Stimulated activated CD4-positive, alpha-beta T cell treated with anti-CD3 and anti-CD28 coated beads, Interleukin-4, amount 100 ng/mL, for 4 hours (primary cell): Measurements from ENCODE around the gene MUC20.
"Not testable (repeated sequence)": the region's sequence is repeated elsewhere in the genome, so short reads cannot be mapped to it uniquely, and the experiment has no call there.

Experiments used
- DNase-seq, 2 experiments: peaks; one replicate each; pipeline ENCODE4 v3.0.0-alpha.2; 2020

MUC20 gene

DNA sequence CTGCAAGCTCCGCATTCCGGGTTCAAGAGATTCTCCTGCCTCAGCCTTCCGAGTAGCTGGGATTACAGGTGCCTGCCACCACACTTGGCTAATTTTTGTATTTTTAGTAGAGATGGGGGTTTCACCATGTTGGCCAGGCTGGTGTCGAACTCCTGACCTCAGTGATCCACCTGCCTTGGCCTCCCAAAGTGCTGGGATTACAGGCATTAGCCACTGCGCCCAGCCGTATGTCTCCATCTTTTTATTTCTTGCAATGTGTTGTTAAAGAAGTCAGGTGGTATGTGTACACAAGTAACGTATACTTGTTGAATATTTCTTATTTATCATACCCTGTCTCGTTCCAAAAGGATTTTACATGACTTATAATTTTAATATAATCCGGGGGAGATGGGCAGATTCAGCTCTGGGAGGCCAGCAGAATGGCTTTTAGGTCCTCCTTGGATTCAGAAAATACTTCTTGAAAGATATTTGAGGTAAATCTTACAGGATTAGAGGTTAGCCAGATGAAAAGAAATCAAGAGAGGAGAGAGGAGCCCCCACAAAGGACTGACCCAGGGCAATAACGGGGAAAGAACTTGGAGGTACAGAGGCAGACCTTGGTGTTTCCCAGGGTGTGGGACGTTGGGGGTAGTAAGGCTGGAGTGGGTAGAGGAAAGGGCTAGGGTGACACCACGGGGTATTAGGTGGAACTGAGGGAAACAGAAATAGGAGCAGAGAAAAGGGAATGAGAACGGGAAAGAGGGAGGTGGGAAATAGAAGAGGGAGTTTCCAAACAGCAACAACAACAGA is 27.2 kb upstream of the MUC20 start:
- DNase-seq: no peak

DNA sequence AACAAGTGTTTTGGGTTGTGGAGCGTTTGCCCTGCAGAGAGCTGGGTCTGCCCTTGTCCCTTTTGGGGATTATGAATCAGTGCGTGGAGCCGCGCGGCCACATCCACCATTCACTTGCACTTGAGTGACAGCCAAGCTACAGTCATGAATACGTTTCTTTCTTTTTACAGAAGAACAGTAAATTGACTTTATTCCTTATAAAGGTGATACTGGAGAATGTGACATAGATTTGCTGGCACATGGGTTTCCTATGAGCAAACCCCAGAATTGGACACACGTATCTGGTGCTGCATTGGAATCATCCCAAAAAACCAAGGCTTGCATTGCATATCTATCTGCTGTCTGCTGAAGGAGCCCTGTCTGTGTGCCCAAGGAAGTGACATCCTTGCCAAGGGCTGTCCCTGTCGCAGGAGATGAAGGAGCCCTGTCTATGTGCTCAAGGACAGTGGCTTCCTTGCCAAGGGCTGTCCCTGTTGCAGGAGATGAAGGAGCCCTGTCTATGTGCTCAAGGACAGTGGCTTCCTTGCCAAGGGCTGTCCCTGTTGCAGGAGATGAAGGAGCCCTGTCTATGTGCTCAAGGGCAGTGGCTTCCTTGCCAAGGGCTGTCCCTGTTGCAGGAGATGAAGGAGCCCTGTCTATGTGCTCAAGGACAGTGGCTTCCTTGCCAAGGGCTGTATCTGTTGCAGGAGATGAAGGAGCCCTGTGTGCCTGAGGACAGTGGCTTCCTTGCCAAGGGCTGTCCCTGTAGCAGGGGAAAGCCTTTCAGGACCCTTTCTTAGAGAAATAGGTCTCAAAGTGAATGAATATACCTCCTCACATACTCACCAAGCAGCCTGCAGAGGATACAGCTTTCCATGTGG is 26.3 kb upstream of the MUC20 start:
- not testable (repeated sequence) for DNase-seq

- no peak for DNase-seq
These were observed 24.0 kb upstream of the MUC20 start for GRCh38 chr3:195696632-195697278.

GRCh38 chr3:195697582-195698324 is 23.0 kb upstream of the MUC20 start:
- DNase-seq: no peak

- DNase-seq: no peak
These were observed 22.5 kb upstream of the MUC20 start for GRCh38 chr3:195698325-195698646.

- no peak for DNase-seq
These were observed 22.0 kb upstream of the MUC20 start for GRCh38 chr3:195698647-195699387.

GRCh38 chr3:195699388-195699771 is 21.4 kb upstream of the MUC20 start:
- no peak for DNase-seq

- DNase-seq: no peak
These were observed 20.9 kb upstream of the MUC20 start for GRCh38 chr3:195699860-195700259.

- DNase-seq: no peak
These were observed 20.5 kb upstream of the MUC20 start for GRCh38 chr3:195700319-195700718.

- no peak for DNase-seq
These were observed 19.5 kb upstream of the MUC20 start for GRCh38 chr3:195701042-195701915.

GRCh38 chr3:195703776-195704175 is 17.0 kb upstream of the MUC20 start:
- no peak for DNase-seq

DNA sequence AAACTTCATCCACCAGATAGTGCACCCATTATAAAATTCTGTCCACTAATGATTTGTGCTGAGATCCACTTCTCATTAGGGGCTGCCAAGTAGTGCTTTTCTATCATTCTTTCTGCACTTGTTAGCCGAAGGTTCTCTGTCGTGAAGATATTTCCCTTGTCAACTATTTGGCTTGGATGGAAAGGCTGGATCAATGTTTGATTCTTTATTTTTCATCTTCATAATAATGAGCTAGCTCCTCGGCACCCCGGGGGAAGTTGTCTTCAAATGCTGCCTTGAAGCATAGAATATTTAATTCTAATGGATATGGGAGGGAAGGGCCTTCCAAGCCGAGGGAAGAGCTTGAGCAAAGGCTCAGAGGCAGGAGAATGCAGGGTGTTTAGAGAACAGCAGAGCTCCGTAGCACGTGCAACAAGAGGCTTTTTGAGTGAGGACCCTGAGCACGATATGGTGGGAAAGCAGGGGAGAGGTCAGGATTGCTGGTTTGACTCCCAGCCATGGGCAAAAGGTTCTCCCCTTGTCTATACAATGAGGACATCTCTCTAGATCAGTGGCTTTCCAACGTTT is 16.3 kb upstream of the MUC20 start:
- no peak for DNase-seq

- no peak for DNase-seq
These were observed 15.4 kb upstream of the MUC20 start for GRCh38 chr3:195705081-195705991.

GRCh38 chr3:195708061-195708460 is 12.7 kb upstream of the MUC20 start:
- no peak for DNase-seq

GRCh38 chr3:195708626-195709481 is 11.9 kb upstream of the MUC20 start:
- DNase-seq: no peak

GRCh38 chr3:195709676-195710085 is 11.1 kb upstream of the MUC20 start:
- no peak for DNase-seq

- DNase-seq: not testable (repeated sequence)
These were observed 10.5 kb upstream of the MUC20 start for GRCh38 chr3:195710126-195710905.
